ENCODE data around the gene CASKIN2. TPM values are rescaled to one million over a fixed set of nuclear protein-coding genes. Genes with fewer than 3 reads are reported as not detected.

The CASKIN2 gene
- total RNA-seq, 2 donors from 2014 or later, result 16.0 to 35.8 TPM

- H3K9me3 ChIP-seq, result no peaks in the 10 kb centered on the region
- no peaks in the 10 kb centered on the region for H3K27me3 ChIP-seq (replicated peaks; ENCODE audit: insufficient read depth)
- intact Hi-C loops (cut with DNase I), result loop anchor here (2.0 to 10.0 kb wide), 4 partner anchors 73 to 229 kb away; no protein-coding TSS in a partner anchor
- peak within 1 kb of the TSS; percentile 82 for H3K4me3 ChIP-seq
- peaks cover 7% of the 10 kb centered on the region for H3K4me1 ChIP-seq (replicated peaks)
- H3K27ac ChIP-seq, result peak within 1 kb of the TSS; percentile 75 to 79
- WGBS, result under 1% methylated on average over 20 of the region's 45 CpGs
- H3K36me3 ChIP-seq, result no peaks in the 10 kb centered on the region
- DNase-seq (ENCODE audit: low spot score), result peak; percentile 93
- TF ChIP-seq, protein P1, sequence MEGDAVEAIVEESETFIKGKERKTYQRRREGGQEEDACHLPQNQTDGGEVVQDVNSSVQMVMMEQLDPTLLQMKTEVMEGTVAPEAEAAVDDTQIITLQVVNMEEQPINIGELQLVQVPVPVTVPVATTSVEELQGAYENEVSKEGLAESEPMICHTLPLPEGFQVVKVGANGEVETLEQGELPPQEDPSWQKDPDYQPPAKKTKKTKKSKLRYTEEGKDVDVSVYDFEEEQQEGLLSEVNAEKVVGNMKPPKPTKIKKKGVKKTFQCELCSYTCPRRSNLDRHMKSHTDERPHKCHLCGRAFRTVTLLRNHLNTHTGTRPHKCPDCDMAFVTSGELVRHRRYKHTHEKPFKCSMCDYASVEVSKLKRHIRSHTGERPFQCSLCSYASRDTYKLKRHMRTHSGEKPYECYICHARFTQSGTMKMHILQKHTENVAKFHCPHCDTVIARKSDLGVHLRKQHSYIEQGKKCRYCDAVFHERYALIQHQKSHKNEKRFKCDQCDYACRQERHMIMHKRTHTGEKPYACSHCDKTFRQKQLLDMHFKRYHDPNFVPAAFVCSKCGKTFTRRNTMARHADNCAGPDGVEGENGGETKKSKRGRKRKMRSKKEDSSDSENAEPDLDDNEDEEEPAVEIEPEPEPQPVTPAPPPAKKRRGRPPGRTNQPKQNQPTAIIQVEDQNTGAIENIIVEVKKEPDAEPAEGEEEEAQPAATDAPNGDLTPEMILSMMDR (IDR thresholded peaks at IDR 0.05), result no peak
- TF ChIP-seq POLR2AphosphoS5 (IDR thresholded peaks at IDR 0.05) (peak; percentile 41), POLR2A (IDR thresholded peaks at IDR 0.05) (no peak)
Observed at GRCh38 chr17:75516255-75516618, 900 bp upstream of the CASKIN2 start, which contains the start of gene TSEN54. TSEN54 (plus strand) TSS chr17:75516528; CDS start chr17:75516561, 33 bp downstream.

DNA sequence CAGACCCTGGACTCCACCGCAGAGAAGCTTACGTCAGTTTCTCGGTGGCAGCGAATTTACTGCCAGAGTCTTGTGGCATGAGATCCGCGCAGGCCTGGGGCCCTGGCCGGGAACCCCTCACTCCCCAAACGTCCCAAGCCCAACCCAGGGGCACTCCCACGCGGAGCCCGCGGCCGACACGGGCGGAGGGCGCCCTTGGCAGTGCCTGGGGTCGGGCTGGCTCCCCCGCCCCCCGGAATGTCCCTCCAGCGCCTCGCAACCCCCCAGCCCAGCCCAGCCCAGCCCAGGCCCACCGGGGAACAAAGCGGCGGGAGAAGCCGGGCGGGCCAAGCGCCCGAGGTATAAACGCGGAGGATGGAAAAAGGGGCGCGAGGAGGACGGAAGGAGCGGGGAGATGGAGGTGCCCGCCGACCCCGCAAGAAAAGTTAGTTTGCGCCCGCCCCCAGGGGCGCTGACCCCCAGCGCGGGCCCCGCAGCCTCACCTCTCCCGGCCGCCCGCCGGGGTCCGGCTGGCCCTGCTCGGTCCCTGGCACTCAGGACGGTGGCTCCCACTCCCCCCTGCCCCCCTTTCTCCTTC lies 330 bp downstream of the CASKIN2 start:
- H3K9me3 ChIP-seq, result no peaks in the 10 kb centered on the region
- intact Hi-C loops (cut with DNase I), result loop anchor here (5.0 to 10.0 kb wide), 3 partner anchors 88 to 230 kb away; no protein-coding TSS in a partner anchor
- no peaks in the 10 kb centered on the region for H3K36me3 ChIP-seq
- peak overlapping the region; percentile 75 to 79 for H3K27ac ChIP-seq
- H3K4me3 ChIP-seq, result peak overlapping the region; percentile 82
- TF ChIP-seq, protein P1 (IDR thresholded peaks at IDR 0.05), result no peak
- TF ChIP-seq POLR2AphosphoS5 (IDR thresholded peaks at IDR 0.05) (no peak), POLR2A (IDR thresholded peaks at IDR 0.05) (peak; percentile 28)
- peaks cover 7% of the 10 kb centered on the region for H3K4me1 ChIP-seq (replicated peaks)
- WGBS, result under 1% methylated on average over 33 of the region's 50 CpGs
- DNase-seq (ENCODE audit: low spot score), result no peak
- no peaks in the 10 kb centered on the region for H3K27me3 ChIP-seq (replicated peaks; ENCODE audit: insufficient read depth)

DNA sequence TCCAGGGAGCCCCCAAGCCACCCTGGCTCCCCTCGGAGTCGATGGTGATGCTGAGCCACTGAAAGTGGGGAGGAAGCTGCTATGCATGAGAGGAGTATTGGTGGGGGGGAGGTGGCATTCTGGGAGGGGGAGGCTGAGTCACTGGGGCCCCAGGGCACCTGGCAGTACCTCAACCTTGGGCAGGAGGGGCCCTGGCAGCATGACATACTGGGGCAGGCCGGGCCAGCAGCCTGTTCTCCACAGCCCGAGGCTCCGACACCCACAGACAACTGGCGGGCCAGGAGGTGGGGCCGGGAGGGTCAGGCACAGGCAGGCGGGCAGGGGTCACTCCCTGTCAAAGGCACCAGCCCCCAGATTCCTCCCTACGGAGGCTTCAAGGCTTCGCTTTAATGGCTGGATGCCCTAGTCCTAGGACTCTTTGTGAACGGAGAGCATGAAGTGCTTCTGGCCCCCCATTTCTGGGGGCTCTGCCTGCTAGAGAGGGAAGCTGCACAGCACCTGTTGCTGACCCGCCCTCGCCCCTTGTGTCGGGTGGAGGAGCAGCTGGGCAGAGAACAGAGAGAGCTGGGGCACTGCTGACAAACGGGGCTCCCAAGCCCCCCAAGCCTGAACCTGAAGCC lies 928 bp downstream of the CASKIN2 start:
- intact Hi-C loops (cut with DNase I), result loop anchor here (10.0 kb wide), 2 partner anchors 190 to 230 kb away; no protein-coding TSS in a partner anchor
- TF ChIP-seq, protein P1 (IDR thresholded peaks at IDR 0.05), result peak in 1 of 4 experiments; percentile 8
- peak; percentile 7 for TF ChIP-seq POLR2AphosphoS5 (IDR thresholded peaks at IDR 0.05)
- TF ChIP-seq POLR2A (IDR thresholded peaks at IDR 0.05), result no peak
- peaks cover 7% of the 10 kb centered on the region for H3K4me1 ChIP-seq (replicated peaks)
- H3K27ac ChIP-seq, result peak overlapping the region; percentile 75 to 79
- peak; percentile 58 for DNase-seq (ENCODE audit: low spot score)
- H3K4me3 ChIP-seq, result peak overlapping the region; percentile 82
- H3K36me3 ChIP-seq, result no peaks in the 10 kb centered on the region
- no peaks in the 10 kb centered on the region for H3K9me3 ChIP-seq
- WGBS, result 11% methylated on average over 8 of the region's 15 CpGs
- no peaks in the 10 kb centered on the region for H3K27me3 ChIP-seq (replicated peaks; ENCODE audit: insufficient read depth)

DNA sequence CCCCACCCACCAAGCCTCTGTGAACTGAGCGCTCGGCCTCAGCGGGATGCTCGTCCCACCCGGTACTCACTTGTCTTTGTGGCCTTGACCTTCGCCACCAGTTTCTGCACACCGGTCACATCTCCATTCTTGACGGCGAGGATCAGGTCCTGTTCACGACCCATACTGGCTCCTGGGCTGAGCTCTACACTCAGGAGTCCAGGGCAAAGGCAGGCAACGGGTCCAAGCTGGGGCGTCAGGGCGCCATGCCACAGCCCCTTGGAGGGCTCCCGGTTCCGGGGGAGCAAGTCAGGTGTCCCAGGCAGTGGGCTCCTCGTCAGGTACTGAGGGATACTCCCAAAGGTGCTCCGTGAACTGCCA lies 1.7 kb downstream of the CASKIN2 start:
- no peaks in the 10 kb centered on the region for H3K9me3 ChIP-seq
- DNase-seq (ENCODE audit: low spot score), result no peak
- 78% methylated on average over 17 of the region's 17 CpGs for WGBS
- peak overlapping the region in 1 of 2 donors; percentile 82 for H3K4me3 ChIP-seq
- H3K27ac ChIP-seq, result peak overlapping the region; percentile 75 to 79
- intact Hi-C loops (cut with DNase I), result loop anchor here (10.0 kb wide), 2 partner anchors 189 to 231 kb away; no protein-coding TSS in a partner anchor
- no peaks in the 10 kb centered on the region for H3K27me3 ChIP-seq (replicated peaks; ENCODE audit: insufficient read depth)
- no peaks in the 10 kb centered on the region for H3K36me3 ChIP-seq
- H3K4me1 ChIP-seq (replicated peaks), result peaks cover 7% of the 10 kb centered on the region
- TF ChIP-seq, protein P1 (IDR thresholded peaks at IDR 0.05), result no peak
- TF ChIP-seq POLR2AphosphoS5 (IDR thresholded peaks at IDR 0.05), result no peak
- no peak for TF ChIP-seq POLR2A (IDR thresholded peaks at IDR 0.05)
